GM21381 (cell line): Measurements from ENCODE around the gene DGCR8.
A peak's percentile ranks its signal among the peaks of the same experiment; 100 is the strongest.

Source experiments
- ATAC-seq: cut with Tn5 transposase; IDR thresholded peaks from one replicate; pipeline ENCODE4 v1.9.1; 2021; ENCODE audit warnings: mild to moderate bottlenecking, moderate library complexity; ENCODE audit not compliant: unreplicated experiment

The DGCR8 gene

GRCh38 chr22:20107951-20108756, 28.1 kb downstream of the DGCR8 start:
- no peak for ATAC-seq

- no peak for ATAC-seq
Observed at GRCh38 chr22:20108757-20109230, 28.8 kb downstream of the DGCR8 start.

- ATAC-seq, result no peak
Observed at GRCh38 chr22:20109411-20110358, 29.6 kb downstream of the DGCR8 start.

- ATAC-seq, result no peak
Observed at GRCh38 chr22:20110359-20110985, 30.4 kb downstream of the DGCR8 start.

GRCh38 chr22:20111045-20111688, 31.1 kb downstream of the DGCR8 start:
- no peak for ATAC-seq

GRCh38 chr22:20111689-20112622, 31.9 kb downstream of the DGCR8 start:
- ATAC-seq, result no peak

GRCh38 chr22:20112623-20113511, 32.8 kb downstream of the DGCR8 start:
- ATAC-seq, result no peak

- no peak for ATAC-seq
Observed at GRCh38 chr22:20113551-20114310, 33.7 kb downstream of the DGCR8 start.

GRCh38 chr22:20114506-20115475, 34.8 kb downstream of the DGCR8 start:
- ATAC-seq, result no peak

- no peak for ATAC-seq
Observed at GRCh38 chr22:20115691-20116375, 35.8 kb downstream of the DGCR8 start, which contains the start of gene RANBP1. Gene RANBP1 (plus strand): TSS chr22:20116104. CDS start chr22:20116185, 81 bp downstream.

GRCh38 chr22:20116376-20116950, 36.4 kb downstream of the DGCR8 start:
- ATAC-seq, result no peak

GRCh38 chr22:20116951-20117632, 37.1 kb downstream of the DGCR8 start, which contains the start of gene TRMT2A:
Gene TRMT2A (minus strand): TSS chr22:20117226. CDS start chr22:20116906, 320 bp downstream.
- ATAC-seq, result peak; percentile 73

- peak; percentile 17 for ATAC-seq
Observed at GRCh38 chr22:20117633-20118299, 37.7 kb downstream of the DGCR8 start.

- no peak for ATAC-seq
Observed at GRCh38 chr22:20118300-20119020, 38.4 kb downstream of the DGCR8 start.
